ENCODE results near the gene PCDH9. TPM values are rescaled to one million over a fixed set of nuclear protein-coding genes. Genes with fewer than 3 reads are reported as not detected.

PCDH9 gene
- total RNA-seq, 1 experiment from 2014 or later, result 5.8 TPM

DNA sequence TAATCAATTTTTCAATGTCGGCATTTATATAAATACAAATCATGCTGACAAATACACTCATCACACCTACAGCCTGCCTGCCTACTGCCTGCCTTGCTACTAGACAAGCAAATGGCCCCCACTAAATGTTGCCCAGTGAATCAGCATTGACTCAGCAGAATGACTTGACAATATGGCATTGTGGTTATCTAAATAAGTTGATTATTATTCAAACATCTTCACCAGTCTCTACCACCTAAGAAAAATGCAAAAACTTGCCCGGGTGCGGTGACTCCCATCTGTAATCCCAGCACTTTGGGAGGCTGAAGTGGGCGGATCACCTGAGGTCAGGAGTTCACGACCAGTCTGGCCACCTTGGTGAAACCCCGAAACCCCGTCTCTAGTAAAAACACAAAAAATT, 296.1 kb downstream of the PCDH9 start:
- CTCF ChIA-PET, result no interaction called here
- H3K4me1 ChIP-seq (ENCODE audit: insufficient read depth, low read length, poor library complexity, severe bottlenecking), result no peaks in the 10 kb centered on the region
- no peaks in the 10 kb centered on the region for H3K9me3 ChIP-seq (ENCODE audit: low read depth, low read length, poor library complexity, severe bottlenecking)
- no peak overlapping the region for H3K4me3 ChIP-seq (ENCODE audit: low read depth, low read length, poor library complexity, severe bottlenecking)
- H3K27ac ChIP-seq (ENCODE audit: low read depth, low read length, poor library complexity, severe bottlenecking), result no peak overlapping the region
- no peaks in the 10 kb centered on the region for H3K36me3 ChIP-seq (ENCODE audit: insufficient read depth, low read length, poor library complexity, severe bottlenecking)
- POLR2A ChIA-PET (ENCODE audit: low non-redundant PET), result no interaction called here
- no peaks in the 10 kb centered on the region for H3K27me3 ChIP-seq (replicated peaks; ENCODE audit: insufficient read depth, low read depth, low read length, poor library complexity)
- BruUV-seq (replicated peaks), result no TSS peak
- TF ChIP-seq EZH2 (IDR thresholded peaks at IDR 0.05; ENCODE audit: borderline replicate concordance, low read depth, low read length, poor library complexity, severe bottlenecking), result no peak
- TF ChIP-seq, protein P1, sequence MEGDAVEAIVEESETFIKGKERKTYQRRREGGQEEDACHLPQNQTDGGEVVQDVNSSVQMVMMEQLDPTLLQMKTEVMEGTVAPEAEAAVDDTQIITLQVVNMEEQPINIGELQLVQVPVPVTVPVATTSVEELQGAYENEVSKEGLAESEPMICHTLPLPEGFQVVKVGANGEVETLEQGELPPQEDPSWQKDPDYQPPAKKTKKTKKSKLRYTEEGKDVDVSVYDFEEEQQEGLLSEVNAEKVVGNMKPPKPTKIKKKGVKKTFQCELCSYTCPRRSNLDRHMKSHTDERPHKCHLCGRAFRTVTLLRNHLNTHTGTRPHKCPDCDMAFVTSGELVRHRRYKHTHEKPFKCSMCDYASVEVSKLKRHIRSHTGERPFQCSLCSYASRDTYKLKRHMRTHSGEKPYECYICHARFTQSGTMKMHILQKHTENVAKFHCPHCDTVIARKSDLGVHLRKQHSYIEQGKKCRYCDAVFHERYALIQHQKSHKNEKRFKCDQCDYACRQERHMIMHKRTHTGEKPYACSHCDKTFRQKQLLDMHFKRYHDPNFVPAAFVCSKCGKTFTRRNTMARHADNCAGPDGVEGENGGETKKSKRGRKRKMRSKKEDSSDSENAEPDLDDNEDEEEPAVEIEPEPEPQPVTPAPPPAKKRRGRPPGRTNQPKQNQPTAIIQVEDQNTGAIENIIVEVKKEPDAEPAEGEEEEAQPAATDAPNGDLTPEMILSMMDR (conservative IDR thresholded peaks at IDR 0.05; ENCODE audit: low read depth, low read length), result no peak
- intact Hi-C loops (cut with micrococcal nuclease; ENCODE audit: unreplicated experiment), result no loop called here
- DNase-seq (ENCODE audit: low spot score), result no peak

DNA sequence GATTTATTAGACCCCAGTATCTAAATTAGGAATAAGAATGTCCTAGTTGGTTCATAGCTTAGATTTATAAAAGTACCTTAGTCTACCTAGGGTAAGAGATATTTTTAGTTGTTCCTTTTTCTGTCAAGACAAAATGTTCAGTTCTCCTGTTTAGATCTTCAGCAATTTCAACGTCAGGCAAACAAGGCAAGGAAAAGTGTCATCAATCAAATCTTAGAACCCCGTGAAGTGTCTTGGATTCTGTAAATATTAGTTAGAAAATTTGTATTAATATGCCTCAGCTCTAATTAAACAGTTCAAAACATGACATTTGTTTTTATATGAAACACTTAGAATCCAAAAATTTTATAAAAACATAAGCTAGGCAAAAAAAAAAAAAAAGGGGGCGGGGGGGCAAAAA, 296.6 kb downstream of the PCDH9 start:
- CTCF ChIA-PET, result no interaction called here
- Histone ChIP-seq H3K27ac (ENCODE audit: low read depth, low read length, poor library complexity, severe bottlenecking) (no peak overlapping the region), H3K4me3 (ENCODE audit: low read depth, low read length, poor library complexity, severe bottlenecking) (no peak overlapping the region), H3K36me3 (ENCODE audit: insufficient read depth, low read length, poor library complexity, severe bottlenecking) (no peaks in the 10 kb centered on the region), H3K27me3 (replicated peaks; ENCODE audit: insufficient read depth, low read depth, low read length, poor library complexity) (no peaks in the 10 kb centered on the region), H3K9me3 (ENCODE audit: low read depth, low read length, poor library complexity, severe bottlenecking) (no peaks in the 10 kb centered on the region), H3K4me1 (ENCODE audit: insufficient read depth, low read length, poor library complexity, severe bottlenecking) (no peaks in the 10 kb centered on the region)
- no peak for DNase-seq (ENCODE audit: low spot score)
- intact Hi-C loops (cut with micrococcal nuclease; ENCODE audit: unreplicated experiment), result no loop called here
- TF ChIP-seq, protein P1 (conservative IDR thresholded peaks at IDR 0.05; ENCODE audit: low read depth, low read length), result no peak
- BruUV-seq (replicated peaks), result no TSS peak
- POLR2A ChIA-PET (ENCODE audit: low non-redundant PET), result no interaction called here

DNA sequence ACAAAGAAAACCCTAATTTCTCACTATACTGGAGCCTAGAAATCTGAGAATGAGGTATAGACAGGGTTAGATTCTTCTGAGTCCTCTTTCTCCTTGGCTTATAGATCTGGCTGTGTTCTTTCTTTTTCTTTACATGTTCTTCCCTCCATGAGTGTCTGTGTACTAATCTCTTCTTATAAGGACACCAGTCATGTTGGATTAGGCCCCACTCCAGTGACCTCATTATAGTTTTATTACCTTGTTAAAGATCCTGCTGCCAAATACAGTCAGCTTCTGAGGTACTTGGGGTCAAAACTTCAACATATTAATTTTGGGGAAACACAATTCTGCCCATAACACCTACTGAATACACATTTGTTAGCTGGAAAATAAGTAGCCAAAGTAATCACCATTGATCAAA, 302.6 kb downstream of the PCDH9 start:
- CTCF ChIA-PET, result no interaction called here
- H3K27ac ChIP-seq (ENCODE audit: low read depth, low read length, poor library complexity, severe bottlenecking), result no peak overlapping the region
- no peaks in the 10 kb centered on the region for H3K4me1 ChIP-seq (ENCODE audit: insufficient read depth, low read length, poor library complexity, severe bottlenecking)
- no peaks in the 10 kb centered on the region for H3K27me3 ChIP-seq (replicated peaks; ENCODE audit: insufficient read depth, low read depth, low read length, poor library complexity)
- BruUV-seq (replicated peaks), result no TSS peak
- H3K36me3 ChIP-seq (ENCODE audit: insufficient read depth, low read length, poor library complexity, severe bottlenecking), result no peaks in the 10 kb centered on the region
- TF ChIP-seq EZH2 (IDR thresholded peaks at IDR 0.05; ENCODE audit: borderline replicate concordance, low read depth, low read length, poor library complexity, severe bottlenecking), result no peak
- TF ChIP-seq, protein P1 (conservative IDR thresholded peaks at IDR 0.05; ENCODE audit: low read depth, low read length), result no peak
- no peak for DNase-seq (ENCODE audit: low spot score)
- no peaks in the 10 kb centered on the region for H3K9me3 ChIP-seq (ENCODE audit: low read depth, low read length, poor library complexity, severe bottlenecking)
- POLR2A ChIA-PET (ENCODE audit: low non-redundant PET), result no interaction called here
- no peak overlapping the region for H3K4me3 ChIP-seq (ENCODE audit: low read depth, low read length, poor library complexity, severe bottlenecking)
- intact Hi-C loops (cut with micrococcal nuclease; ENCODE audit: unreplicated experiment), result no loop called here

All from A673 (cell line).